OCI-LY3 (cell line): ENCODE data around the gene MAN2A1.

Experiments used
- H2AFZ ChIP-seq: fragments of 200-600, 300-600 bp; shearing (Covaris generic); 2 replicates; pipeline ENCODE4 v1.6.0; 2014; ENCODE audit warnings: antibody characterized with exemption, low read depth, low read length
- H3K27ac ChIP-seq: fragments of 200-600, 300-600 bp; sonication (generic); 2 replicates; pipeline ENCODE4 v1.5.1; 2014; ENCODE audit warnings: mild to moderate bottlenecking, low read length, moderate library complexity, mixed read lengths
- H3K27me3 ChIP-seq: fragments of 200-600, 300-600 bp; sonication (generic); 2 replicates; pipeline ENCODE4 v1.6.1; 2014; ENCODE audit warnings: low read depth, low read length, mixed read lengths
- H3K36me3 ChIP-seq: fragments of 200-600, 300-600 bp; sonication (generic); replicated peaks from 2 replicates; pipeline ENCODE3; 2014; ENCODE audit warnings: low read depth, low read length, mixed read lengths
- H3K4me1 ChIP-seq: fragments of 300-600, 200-600 bp; sonication (generic); 2 replicates; pipeline ENCODE4 v1.6.1; 2014; ENCODE audit warnings: low read length, mixed read lengths
- H3K4me2 ChIP-seq: fragments of 200-600, 300-600 bp; sonication (generic); 2 replicates; pipeline ENCODE4 v1.6.1; 2014; ENCODE audit warnings: low read length, mixed read lengths
- H3K4me3 ChIP-seq: fragments of 300-600, 200-600 bp; sonication (generic); 2 replicates; pipeline ENCODE4 v1.5.1; 2014; ENCODE audit warnings: antibody characterized with exemption, mild to moderate bottlenecking, low read length, moderate library complexity
- H3K79me2 ChIP-seq: fragments of 300-600, 200-600 bp; shearing (Covaris generic); 2 replicates; pipeline ENCODE4 v1.6.1; 2014; ENCODE audit warnings: mild to moderate bottlenecking, low read length, mixed read lengths
- H3K9ac ChIP-seq: fragments of 300-600, 200-600 bp; shearing (Covaris generic); 2 replicates; pipeline ENCODE4 v1.6.0; 2014; ENCODE audit warnings: mild to moderate bottlenecking, low read length, moderate library complexity
- H3K9me3 ChIP-seq: fragments of 200-600, 300-600 bp; shearing (Covaris generic); 2 replicates; pipeline ENCODE4 v1.6.1; 2014; ENCODE audit warnings: low read length, mixed read lengths; ENCODE audit not compliant: insufficient read depth
- H4K20me1 ChIP-seq: fragments of 200-600, 300-600 bp; sonication (generic); 2 replicates; pipeline ENCODE4 v1.6.1; 2016; ENCODE audit warnings: low read length, mixed read lengths; ENCODE audit not compliant: insufficient read depth
- EZH2phosphoT487 ChIP-seq: fragments of 200-600 bp; shearing (Covaris generic); IDR thresholded peaks from 2 replicates; pipeline ENCODE4 v1.6.1; 2018; ENCODE audit warnings: antibody characterized with exemption, mixed run types, low read depth
- TF ChIP-seq, protein P1 (sequence below): fragments of 200-600, 300-600 bp; sonication (generic); IDR thresholded peaks from 2 replicates; pipeline ENCODE4 v1.5.1; 2014; ENCODE audit warnings: antibody characterized with exemption, low read length, low read depth

MAN2A1 gene

DNA sequence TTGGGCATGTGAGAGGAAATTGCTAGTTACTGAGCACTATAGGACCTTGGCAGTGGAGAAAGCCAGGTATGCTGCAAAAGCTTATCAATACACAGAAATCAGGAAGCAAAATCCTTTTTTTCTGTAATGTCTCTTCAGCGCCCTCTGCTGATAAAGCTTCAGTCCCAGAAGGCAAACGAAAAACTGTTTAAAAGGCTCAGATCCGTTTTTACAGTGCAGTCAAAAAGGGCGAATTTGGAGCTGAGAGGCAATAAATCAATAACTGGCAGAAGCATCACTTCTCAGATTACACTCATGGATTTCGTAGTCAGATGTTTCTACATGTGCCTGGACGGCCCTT is 1.1 kb upstream of the MAN2A1 start:
- Histone ChIP-seq H2AFZ (peak overlapping the region; percentile 91), H3K4me1 (peaks cover 18% of the 10 kb centered on the region), H3K27ac (peak overlapping the region; percentile 48), H3K36me3 (no peaks in the 10 kb centered on the region), H4K20me1 (peaks cover 4% of the 10 kb centered on the region; the same call in 1 of the 2 replicates), H3K79me2 (peaks cover 38% of the 10 kb centered on the region), H3K9me3 (peaks cover 9% of the 10 kb centered on the region; the same call in 1 of the 2 replicates), H3K4me3 (peak overlapping the region; percentile 99), H3K27me3 (no peaks in the 10 kb centered on the region), H3K9ac (peak overlapping the region; percentile 47), H3K4me2 (peak overlapping the region; percentile 60)
- TF ChIP-seq EZH2phosphoT487: no peak
- TF ChIP-seq, protein P1, sequence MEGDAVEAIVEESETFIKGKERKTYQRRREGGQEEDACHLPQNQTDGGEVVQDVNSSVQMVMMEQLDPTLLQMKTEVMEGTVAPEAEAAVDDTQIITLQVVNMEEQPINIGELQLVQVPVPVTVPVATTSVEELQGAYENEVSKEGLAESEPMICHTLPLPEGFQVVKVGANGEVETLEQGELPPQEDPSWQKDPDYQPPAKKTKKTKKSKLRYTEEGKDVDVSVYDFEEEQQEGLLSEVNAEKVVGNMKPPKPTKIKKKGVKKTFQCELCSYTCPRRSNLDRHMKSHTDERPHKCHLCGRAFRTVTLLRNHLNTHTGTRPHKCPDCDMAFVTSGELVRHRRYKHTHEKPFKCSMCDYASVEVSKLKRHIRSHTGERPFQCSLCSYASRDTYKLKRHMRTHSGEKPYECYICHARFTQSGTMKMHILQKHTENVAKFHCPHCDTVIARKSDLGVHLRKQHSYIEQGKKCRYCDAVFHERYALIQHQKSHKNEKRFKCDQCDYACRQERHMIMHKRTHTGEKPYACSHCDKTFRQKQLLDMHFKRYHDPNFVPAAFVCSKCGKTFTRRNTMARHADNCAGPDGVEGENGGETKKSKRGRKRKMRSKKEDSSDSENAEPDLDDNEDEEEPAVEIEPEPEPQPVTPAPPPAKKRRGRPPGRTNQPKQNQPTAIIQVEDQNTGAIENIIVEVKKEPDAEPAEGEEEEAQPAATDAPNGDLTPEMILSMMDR: peak; percentile 51

DNA sequence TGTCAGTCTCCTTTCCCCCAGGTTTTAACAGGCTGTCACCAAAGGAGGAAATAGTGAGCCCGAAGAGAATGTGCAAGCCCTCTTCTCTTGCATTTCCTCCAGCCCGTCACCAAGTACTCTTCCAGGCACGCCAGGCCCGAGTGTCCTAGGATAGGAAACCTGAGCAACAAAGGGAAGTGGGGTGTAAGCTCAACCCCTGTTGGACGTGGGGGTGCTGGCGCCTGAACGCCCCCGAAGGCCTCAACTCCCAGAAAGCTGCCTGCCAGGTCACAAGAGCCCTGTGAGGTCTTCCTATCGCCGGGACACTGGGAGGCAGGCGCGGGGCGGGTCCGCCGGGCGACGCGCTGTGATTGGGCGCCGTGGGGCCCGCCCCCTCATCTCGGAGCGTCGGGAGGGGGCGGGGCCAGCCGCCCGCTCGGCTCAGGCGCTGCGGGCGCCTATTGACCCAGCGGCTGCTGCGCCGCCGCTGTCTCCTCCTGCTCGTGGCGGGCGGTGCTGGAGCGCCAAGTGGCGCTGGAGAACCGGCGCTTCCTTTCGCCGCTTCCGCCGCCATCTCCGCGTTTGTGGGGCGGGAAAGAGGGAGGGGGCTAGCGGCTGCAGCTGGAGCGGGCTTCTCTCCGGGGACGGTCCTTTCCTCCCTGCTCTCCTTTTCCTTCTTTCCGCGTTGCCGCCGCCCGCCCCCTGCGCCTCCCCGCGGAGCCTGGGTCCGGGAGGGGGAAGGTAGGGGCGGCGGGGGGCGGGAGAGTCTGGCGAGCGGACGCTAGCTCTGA is 572 bp upstream of the MAN2A1 start:
- peaks cover 9% of the 10 kb centered on the region; the same call in 1 of the 2 replicates for H3K9me3 ChIP-seq
- peak overlapping the region; percentile 90 for H3K4me2 ChIP-seq
- peaks cover 23% of the 10 kb centered on the region for H3K4me1 ChIP-seq
- H3K4me3 ChIP-seq: peak overlapping the region; percentile 99
- H3K79me2 ChIP-seq: peaks cover 44% of the 10 kb centered on the region
- H3K27ac ChIP-seq: peak overlapping the region; percentile 100
- peaks cover 4% of the 10 kb centered on the region; the same call in 1 of the 2 replicates for H4K20me1 ChIP-seq
- H3K9ac ChIP-seq: peak overlapping the region; percentile 95
- H3K36me3 ChIP-seq: no peaks in the 10 kb centered on the region
- no peaks in the 10 kb centered on the region for H3K27me3 ChIP-seq
- H2AFZ ChIP-seq: peak overlapping the region; percentile 91
- TF ChIP-seq EZH2phosphoT487: no peak
- TF ChIP-seq, protein P1: no peak

DNA sequence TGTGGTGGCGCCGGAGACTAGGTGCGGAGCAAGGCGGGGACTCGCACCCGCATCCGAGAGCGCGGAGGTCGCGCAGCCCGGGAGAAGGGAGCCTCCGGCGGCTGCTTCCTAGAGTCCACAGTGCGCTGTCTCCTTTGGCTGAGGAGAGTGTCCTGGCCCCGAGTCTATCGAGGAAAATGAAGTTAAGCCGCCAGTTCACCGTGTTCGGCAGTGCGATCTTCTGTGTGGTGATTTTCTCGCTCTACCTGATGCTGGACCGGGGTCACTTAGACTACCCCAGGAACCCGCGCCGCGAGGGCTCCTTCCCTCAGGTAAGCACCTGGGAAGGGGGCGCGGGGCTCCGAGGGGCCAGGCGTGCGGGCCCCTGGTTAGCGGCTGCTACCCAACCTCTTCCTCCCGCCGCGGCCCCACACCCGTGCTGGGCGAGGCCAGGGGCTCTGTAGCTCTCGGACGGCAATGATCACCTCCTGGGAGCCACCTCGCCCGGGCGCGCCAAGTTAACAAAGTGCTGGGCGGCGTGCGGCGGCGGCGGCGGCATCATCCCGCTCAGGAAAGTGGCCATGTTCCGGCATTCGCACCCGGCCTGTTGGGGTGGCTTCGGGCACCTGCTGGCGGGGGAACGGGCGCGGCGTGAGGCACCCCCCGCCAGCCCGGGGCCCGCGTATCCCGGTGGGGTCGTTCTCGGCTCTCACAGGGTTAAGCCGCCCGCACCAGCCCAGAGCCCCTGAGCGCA is 681 bp downstream of the MAN2A1 start:
- H3K4me2 ChIP-seq: peak overlapping the region; percentile 90
- peaks cover 53% of the 10 kb centered on the region for H3K79me2 ChIP-seq
- H2AFZ ChIP-seq: peak overlapping the region; percentile 65; the same call in 1 of the 2 replicates
- no peaks in the 10 kb centered on the region for H3K36me3 ChIP-seq
- peaks cover 36% of the 10 kb centered on the region for H3K4me1 ChIP-seq
- peak overlapping the region; percentile 95 for H3K9ac ChIP-seq
- peaks cover 9% of the 10 kb centered on the region; the same call in 1 of the 2 replicates for H3K9me3 ChIP-seq
- H3K27me3 ChIP-seq: no peaks in the 10 kb centered on the region
- H3K4me3 ChIP-seq: peak overlapping the region; percentile 99
- TF ChIP-seq, protein P1: 0 out of 2 replicates have a peak, but pooled peaks have one; percentile 13
- TF ChIP-seq EZH2phosphoT487: no peak
- H4K20me1 ChIP-seq: peaks cover 4% of the 10 kb centered on the region; the same call in 1 of the 2 replicates
- H3K27ac ChIP-seq: peak overlapping the region; percentile 100
